GM12878 (cell line): ENCODE data around the gene TMEM184C. TPM values are rescaled to one million over a fixed set of nuclear protein-coding genes. Genes with fewer than 3 reads are reported as not detected.

Source experiments
- BCLAF1 ChIP-seq: fragments of 450-650 bp; IDR thresholded peaks from 2 replicates; pipeline ENCODE4 v1.6.1; 2017; ENCODE audit warnings: antibody characterized with exemption, mild to moderate bottlenecking, moderate library complexity
- CBFB ChIP-seq: IDR thresholded peaks from 2 replicates; pipeline ENCODE4 v1.6.1; 2016; ENCODE audit warnings: antibody characterized with exemption, low read depth
- CREB1 ChIP-seq: IDR thresholded peaks from 2 replicates; pipeline ENCODE4 v1.6.1; 2012; ENCODE audit warnings: low read depth, mild to moderate bottlenecking, inconsistent platforms
- E2F4 ChIP-seq: IDR thresholded peaks from 2 replicates; pipeline ENCODE4 v1.6.1; 2012; ENCODE audit warnings: low read depth, low read length, improper control_type of control experiment
- EP300 ChIP-seq, 2 experiments: fragments of 150-350 bp in 1 of 2; IDR thresholded peaks; 2 replicates each; pipeline ENCODE4 v1.6.1; 2011 to 2012; ENCODE audit warnings: low read depth in 2 of 2, low read length in 2 of 2, borderline replicate concordance in 1 of 2, improper control_type of control experiment in 1 of 2, inconsistent platforms in 1 of 2; ENCODE audit not compliant: control insufficient read depth in 1 of 2
- HCFC1 ChIP-seq: fragments of 150-350 bp; IDR thresholded peaks from 2 replicates; pipeline ENCODE4 v1.6.1; 2014; ENCODE audit warnings: low read length
- IKZF1 ChIP-seq: fragments of 450-650 bp; conservative IDR thresholded peaks from 2 replicates; pipeline ENCODE4 v1.6.1; 2017; ENCODE audit warnings: antibody characterized with exemption, mild to moderate bottlenecking
- IKZF2 ChIP-seq, 2 experiments: fragments of 450-650 bp; IDR thresholded peaks; 2 replicates each; pipeline ENCODE4 v1.6.1; 2017; ENCODE audit warnings: mild to moderate bottlenecking in 2 of 2, moderate library complexity in 2 of 2
- MTA3 ChIP-seq: IDR thresholded peaks from 2 replicates; pipeline ENCODE4 v1.6.1; 2012; ENCODE audit warnings: low read length, inconsistent platforms, borderline replicate concordance
- NFYB ChIP-seq: IDR thresholded peaks from 2 replicates; pipeline ENCODE4 v1.6.1; 2011; ENCODE audit warnings: low read depth, mild to moderate bottlenecking, low read length, improper control_type of control experiment, moderate library complexity; ENCODE audit not compliant: insufficient read depth
- NR2C1 ChIP-seq: fragments of 450-650 bp; IDR thresholded peaks from 2 replicates; pipeline ENCODE4 v1.6.1; 2017; ENCODE audit warnings: antibody characterized with exemption, mild to moderate bottlenecking, moderate library complexity
- NR2F1 ChIP-seq: fragments of 450-650 bp; conservative IDR thresholded peaks from 2 replicates; pipeline ENCODE4 v1.6.1; 2017; ENCODE audit warnings: mild to moderate bottlenecking
- POLR2A ChIP-seq: IDR thresholded peaks from 2 replicates; pipeline ENCODE4 v1.6.1; 2011; ENCODE audit warnings: low read depth, mild to moderate bottlenecking, low read length
- RBBP5 ChIP-seq: fragments of 200-600 bp; sonication (generic); conservative IDR thresholded peaks from 2 replicates; pipeline ENCODE4 v1.6.1; 2016
- SREBF2 ChIP-seq: IDR thresholded peaks from 2 replicates; pipeline ENCODE4 v1.6.1; 2012; ENCODE audit warnings: mild to moderate bottlenecking, low read length
- USF2 ChIP-seq: IDR thresholded peaks from 2 replicates; pipeline ENCODE4 v1.6.1; 2011; ENCODE audit warnings: low read depth, low read length, improper control_type of control experiment, borderline replicate concordance
- ZBTB33 ChIP-seq: fragments of 450-650 bp; IDR thresholded peaks from 2 replicates; pipeline ENCODE4 v1.6.1; 2017; ENCODE audit warnings: mild to moderate bottlenecking
- ZSCAN29 ChIP-seq: fragments of 450-650 bp; IDR thresholded peaks from 2 replicates; pipeline ENCODE4 v1.6.1; 2017; ENCODE audit warnings: mild to moderate bottlenecking, moderate library complexity
- polyA plus RNA-seq, 11 experiments: library from polyadenylated mRNA; depleted of rRNA in 4 of 11; unstranded in 6 of 11; stranded (reverse) in 5 of 11; fragments of >200 nt; fragmentation: Nextera tagmentation in 4 of 11; fragmentation: Illumina TruSeq in 1 of 11; extraction: Ambion mirVana in 4 of 11; extraction: Trizol in 1 of 11; gene quantifications; 1 replicate in 1 of 11; 2 replicates in 10 of 11; pipeline versions ENCODE4 v1.2.1 to v1.2.3, GENCODE V29; 2011 to 2016; ENCODE audit warnings: inconsistent platforms in 2 of 11, missing spikeins in 2 of 11, low read depth in 1 of 11
- total RNA-seq, 4 experiments: library from RNA; depleted of rRNA in 3 of 4; stranded (reverse); fragments of >200 nt in 3 of 4; fragmentation: Illumina TruSeq in 1 of 4; extraction: Trizol in 1 of 4; gene quantifications; 2 replicates each; pipeline versions ENCODE4 v1.2.1 to v1.2.3, GENCODE V29; 2013 to 2021
- TF ChIP-seq, protein P1 (sequence below): fragments of 450-650 bp; IDR thresholded peaks from 2 replicates; pipeline ENCODE4 v1.6.1; 2017; ENCODE audit warnings: mild to moderate bottlenecking, moderate library complexity

Gene TMEM184C
- total and polyA plus RNA-seq, 10 of the 15 experiments (the other 5 are each of a cell fraction or from before 2014, with no cell fraction given) = 3.4 to 22.6 (median 18.2) TPM

DNA sequence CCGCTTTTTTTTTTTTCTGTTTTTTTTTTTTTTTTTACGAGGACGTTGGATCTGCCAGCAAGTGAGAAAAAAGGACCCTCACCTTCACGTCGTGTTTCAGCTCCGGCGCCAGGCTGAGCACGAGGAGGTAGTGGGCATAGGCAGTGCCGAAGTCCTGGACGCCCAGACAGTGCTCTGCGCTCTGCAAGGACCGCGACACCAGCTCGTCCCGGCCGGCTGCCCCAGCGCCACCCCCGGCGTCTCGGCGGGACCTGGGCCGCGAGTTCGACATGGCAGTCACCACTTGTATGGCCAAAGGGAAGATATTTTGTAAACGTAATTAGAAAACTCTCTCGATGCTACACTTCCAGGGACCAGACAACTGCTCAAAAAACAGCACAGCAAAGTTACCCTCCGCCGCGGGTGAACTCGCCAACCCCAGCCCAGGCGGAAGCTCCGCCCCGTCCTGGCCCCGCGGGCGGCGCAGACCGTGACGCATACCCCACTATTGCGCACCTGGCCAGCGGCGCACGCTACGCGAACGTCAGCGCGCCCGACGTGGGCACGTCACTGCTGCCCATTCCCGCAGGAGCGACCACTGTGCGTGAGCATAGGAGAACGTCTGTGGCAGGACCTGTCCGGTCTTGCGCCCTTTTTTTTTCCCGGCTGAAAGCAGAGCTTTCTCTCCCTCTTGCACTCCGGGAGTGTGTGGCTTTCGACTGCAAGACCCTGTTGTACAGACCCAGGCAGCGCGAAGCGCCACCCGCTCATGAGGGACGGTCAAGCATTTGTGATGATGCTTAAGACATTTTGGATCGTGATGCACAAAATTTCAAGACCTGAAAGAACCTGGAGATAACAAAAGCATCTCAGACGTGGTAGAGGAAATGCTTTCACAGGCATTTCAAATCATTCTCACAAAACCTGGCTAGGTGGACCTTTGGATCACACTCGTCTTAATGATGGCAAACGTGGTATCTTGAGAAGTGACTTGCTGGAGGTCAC, 66.8 kb downstream of the TMEM184C start, which contains the start of gene PRMT9 (continued):
- TF ChIP-seq SREBF2 (no peak), RBBP5 (no peak), NFYB (no peak), CREB1 (peak; percentile 99), ZBTB33 (no peak), NR2F1 (peak; percentile 77), CBFB (no peak; the same call in 1 of the 2 replicates), MTA3 (no peak), HCFC1 (peak; percentile 60), USF2 (no peak; the same call in 1 of the 2 replicates), E2F4 (no peak), IKZF1 (peak; percentile 90), EP300 (IDR thresholded peaks at IDR 0.05; ENCODE audit: borderline replicate concordance in 1 of 2, control insufficient read depth in 1 of 2, low read depth in 2 of 2, low read length in 2 of 2) (peak; percentile 70 to 79; a peak in 3 of 4 replicates), POLR2A (peak; percentile 95), ZSCAN29 (no peak), BCLAF1 (no peak), IKZF2 (IDR thresholded peaks at IDR 0.05) (peak; percentile 73 to 82), NR2C1 (peak; percentile 35; the same call in 1 of the 2 replicates)
- TF ChIP-seq, protein P1, sequence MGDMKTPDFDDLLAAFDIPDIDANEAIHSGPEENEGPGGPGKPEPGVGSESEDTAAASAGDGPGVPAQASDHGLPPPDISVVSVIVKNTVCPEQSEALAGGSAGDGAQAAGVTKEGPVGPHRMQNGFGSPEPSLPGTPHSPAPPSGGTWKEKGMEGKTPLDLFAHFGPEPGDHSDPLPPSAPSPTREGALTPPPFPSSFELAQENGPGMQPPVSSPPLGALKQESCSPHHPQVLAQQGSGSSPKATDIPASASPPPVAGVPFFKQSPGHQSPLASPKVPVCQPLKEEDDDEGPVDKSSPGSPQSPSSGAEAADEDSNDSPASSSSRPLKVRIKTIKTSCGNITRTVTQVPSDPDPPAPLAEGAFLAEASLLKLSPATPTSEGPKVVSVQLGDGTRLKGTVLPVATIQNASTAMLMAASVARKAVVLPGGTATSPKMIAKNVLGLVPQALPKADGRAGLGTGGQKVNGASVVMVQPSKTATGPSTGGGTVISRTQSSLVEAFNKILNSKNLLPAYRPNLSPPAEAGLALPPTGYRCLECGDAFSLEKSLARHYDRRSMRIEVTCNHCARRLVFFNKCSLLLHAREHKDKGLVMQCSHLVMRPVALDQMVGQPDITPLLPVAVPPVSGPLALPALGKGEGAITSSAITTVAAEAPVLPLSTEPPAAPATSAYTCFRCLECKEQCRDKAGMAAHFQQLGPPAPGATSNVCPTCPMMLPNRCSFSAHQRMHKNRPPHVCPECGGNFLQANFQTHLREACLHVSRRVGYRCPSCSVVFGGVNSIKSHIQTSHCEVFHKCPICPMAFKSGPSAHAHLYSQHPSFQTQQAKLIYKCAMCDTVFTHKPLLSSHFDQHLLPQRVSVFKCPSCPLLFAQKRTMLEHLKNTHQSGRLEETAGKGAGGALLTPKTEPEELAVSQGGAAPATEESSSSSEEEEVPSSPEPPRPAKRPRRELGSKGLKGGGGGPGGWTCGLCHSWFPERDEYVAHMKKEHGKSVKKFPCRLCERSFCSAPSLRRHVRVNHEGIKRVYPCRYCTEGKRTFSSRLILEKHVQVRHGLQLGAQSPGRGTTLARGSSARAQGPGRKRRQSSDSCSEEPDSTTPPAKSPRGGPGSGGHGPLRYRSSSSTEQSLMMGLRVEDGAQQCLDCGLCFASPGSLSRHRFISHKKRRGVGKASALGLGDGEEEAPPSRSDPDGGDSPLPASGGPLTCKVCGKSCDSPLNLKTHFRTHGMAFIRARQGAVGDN = peak; percentile 100
